H1 (cell line): ENCODE results near the gene WDFY4. TPM values are rescaled to one million over a fixed set of nuclear protein-coding genes. Genes with fewer than 3 reads are reported as not detected.

Experiments used
- CTCF ChIA-PET: fragments of 300-600 bp; sonication (Branson Sonifier 250); formaldehyde crosslinking; loops from one replicate; lab custom pipeline; 2021; ENCODE audit not compliant: partially characterized antibody; lab: Charles Lee
- POLR2A ChIA-PET: fragments of 300-600 bp; sonication (Branson Sonifier 250); formaldehyde crosslinking; loops from one replicate; lab custom pipeline; 2021; ENCODE audit warnings: inconsistent platforms; ENCODE audit not compliant: partially characterized antibody; lab: Charles Lee
- DNase-seq, 2 experiments: peaks; one replicate each; pipeline versions ENCODE4 v3.0.0 to v3.0.0-alpha.2; 2010 to 2022; ENCODE audit warnings: low spot score in 2 of 2, low read depth in 1 of 2, mixed read lengths in 1 of 2
- FAIRE-seq: peaks from 2 replicates; lab custom pipeline; 2011; peaks lifted over from hg19 to GRCh38; lab: Jason Lieb, UNC
- H2AFZ ChIP-seq: 2 replicates; pipeline ENCODE4 v1.8.1; 2012; ENCODE audit warnings: low read length, inconsistent platforms
- H2AK5ac ChIP-seq: 2 replicates; pipeline ENCODE4 v1.6.1; 2013; ENCODE audit warnings: low read depth, low read length
- H2BK120ac ChIP-seq: replicated peaks from 2 replicates; pipeline ENCODE3; 2013; ENCODE audit warnings: low read depth, low read length, inconsistent platforms
- H2BK12ac ChIP-seq: 2 replicates; pipeline ENCODE4 v1.6.1; 2013; ENCODE audit warnings: low read depth, low read length
- H2BK15ac ChIP-seq: 2 replicates; pipeline ENCODE4 v1.6.1; 2013; ENCODE audit warnings: low read length
- H2BK20ac ChIP-seq: 2 replicates; pipeline ENCODE4 v1.6.1; 2013; ENCODE audit warnings: low read length
- H2BK5ac ChIP-seq: 2 replicates; pipeline ENCODE4 v1.6.1; 2013; ENCODE audit warnings: low read depth, low read length
- H3K14ac ChIP-seq: 2 replicates; pipeline ENCODE4 v1.6.1; 2013; ENCODE audit warnings: inconsistent platforms; ENCODE audit not compliant: insufficient read length
- H3K18ac ChIP-seq: 2 replicates; pipeline ENCODE4 v1.6.1; 2013; ENCODE audit warnings: low read length; ENCODE audit errors: extremely low read depth
- H3K23ac ChIP-seq: 2 replicates; pipeline ENCODE4 v1.6.1; 2013; ENCODE audit warnings: inconsistent platforms; ENCODE audit not compliant: insufficient read length
- H3K23me2 ChIP-seq: 2 replicates; pipeline ENCODE4 v1.6.1; 2013; ENCODE audit warnings: low read depth, low read length
- H3K27ac ChIP-seq: 2 replicates; pipeline ENCODE4 v1.6.1; 2011; ENCODE audit warnings: low read depth, low read length, inconsistent platforms
- H3K27me3 ChIP-seq, 4 experiments: replicated peaks in 1 of 4; 1 replicate in 1 of 4; 2 replicates in 3 of 4; pipeline versions ENCODE4 v1.6.1 to v1.8.1; 2011 to 2013; ENCODE audit warnings: low read length in 3 of 4, mild to moderate bottlenecking in 3 of 4, inconsistent platforms in 2 of 4, mixed read lengths in 2 of 4, moderate library complexity in 1 of 4; ENCODE audit not compliant: control insufficient read depth in 3 of 4, insufficient read depth in 3 of 4; ENCODE audit errors: extremely low read depth in 1 of 4
- H3K36me3 ChIP-seq, 4 experiments: 2 replicates each; pipeline versions ENCODE4 v1.6.1 to v1.8.1; 2011 to 2013; ENCODE audit warnings: mild to moderate bottlenecking in 4 of 4, low read length in 3 of 4, moderate library complexity in 2 of 4, control low read depth in 1 of 4, inconsistent platforms in 1 of 4; ENCODE audit not compliant: insufficient read depth in 4 of 4, control insufficient read depth in 2 of 4
- H3K4ac ChIP-seq: replicated peaks from 2 replicates; pipeline ENCODE3; 2013; ENCODE audit warnings: low read length, low read depth, mixed read lengths, inconsistent platforms; ENCODE audit not compliant: insufficient read length
- H3K4me1 ChIP-seq, 4 experiments: replicated peaks in 1 of 4; 1 replicate in 1 of 4; 2 replicates in 3 of 4; pipeline versions ENCODE4 v1.6.1 to v1.8.1; 2011 to 2013; ENCODE audit warnings: low read length in 3 of 4, inconsistent platforms in 2 of 4, mixed read lengths in 1 of 4; ENCODE audit not compliant: insufficient read depth in 4 of 4, control insufficient read depth in 3 of 4
- H3K4me2 ChIP-seq, 2 experiments: 2 replicates each; pipeline versions ENCODE4 v1.6.1 to v1.8.1; 2011 to 2013; ENCODE audit warnings: low read depth in 2 of 2, low read length in 2 of 2, control low read depth in 1 of 2, inconsistent platforms in 1 of 2, mild to moderate bottlenecking in 1 of 2; ENCODE audit not compliant: insufficient read depth in 1 of 2
- H3K4me3 ChIP-seq, 4 experiments: fragments of 200-600, 300-600 bp in 1 of 4; sonication (generic), shearing (Covaris generic), sonication (Bioruptor Twin) in 1 of 4; 2 replicates each; pipeline versions ENCODE4 v1.5.1 to v1.8.1; 2011 to 2016; ENCODE audit warnings: low read length in 4 of 4, low read depth in 3 of 4, control low read depth in 2 of 4, inconsistent platforms in 2 of 4, mild to moderate bottlenecking in 2 of 4, mixed read lengths in 1 of 4, moderate library complexity in 1 of 4; ENCODE audit not compliant: insufficient read depth in 2 of 4; ENCODE audit errors: extremely low read depth in 1 of 4
- H3K56ac ChIP-seq: replicated peaks from 2 replicates; pipeline ENCODE3; 2013; ENCODE audit warnings: low read depth, mild to moderate bottlenecking, mixed read lengths, low read length, inconsistent platforms; ENCODE audit not compliant: insufficient read length
- H3K79me1 ChIP-seq: 2 replicates; pipeline ENCODE4 v1.6.1; 2013; ENCODE audit warnings: low read depth, low read length, control low read depth
- H3K79me2 ChIP-seq, 2 experiments: 2 replicates each; pipeline versions ENCODE4 v1.6.1 to v1.8.1; 2012 to 2013; ENCODE audit warnings: low read length in 2 of 2, mild to moderate bottlenecking in 2 of 2, inconsistent platforms in 1 of 2; ENCODE audit not compliant: insufficient read depth in 2 of 2, control insufficient read depth in 1 of 2
- H3K9ac ChIP-seq, 4 experiments: replicated peaks in 1 of 4; 1 replicate in 1 of 4; 2 replicates in 3 of 4; pipeline versions ENCODE4 v1.6.1 to v1.8.1; 2011 to 2013; ENCODE audit warnings: low read depth in 3 of 4, low read length in 3 of 4, control low read depth in 2 of 4, mild to moderate bottlenecking in 2 of 4, moderate library complexity in 2 of 4, inconsistent platforms in 1 of 4; ENCODE audit errors: extremely low read depth in 1 of 4
- H3K9me3 ChIP-seq, 2 experiments: 2 replicates each; pipeline versions ENCODE4 v1.6.1 to v1.8.1; 2012 to 2013; ENCODE audit warnings: mild to moderate bottlenecking in 2 of 2, moderate library complexity in 2 of 2, control low read depth in 1 of 2, inconsistent platforms in 1 of 2, low read depth in 1 of 2, low read length in 1 of 2, mixed read lengths in 1 of 2; ENCODE audit not compliant: insufficient read depth in 2 of 2
- H4K20me1 ChIP-seq, 2 experiments: replicated peaks in 1 of 2; 2 replicates each; pipeline versions ENCODE3 to v1.8.1; 2011 to 2013; ENCODE audit warnings: inconsistent platforms in 2 of 2, low read length in 2 of 2, mild to moderate bottlenecking in 1 of 2; ENCODE audit not compliant: insufficient read depth in 2 of 2, control insufficient read depth in 1 of 2
- H4K5ac ChIP-seq: 2 replicates; pipeline ENCODE4 v1.6.1; 2013; ENCODE audit warnings: low read length, low read depth, mixed read lengths, inconsistent platforms; ENCODE audit not compliant: insufficient read length
- H4K8ac ChIP-seq: 2 replicates; pipeline ENCODE4 v1.8.0; 2013; ENCODE audit warnings: mild to moderate bottlenecking, moderate library complexity, low read length, inconsistent platforms; ENCODE audit not compliant: insufficient read depth; ENCODE audit errors: extremely low read depth
- H4K91ac ChIP-seq: replicated peaks from 2 replicates; pipeline ENCODE3; 2013; ENCODE audit warnings: low read length, mixed read lengths, inconsistent platforms; ENCODE audit not compliant: insufficient read length
- CREB1 ChIP-seq: IDR thresholded peaks from 2 replicates; pipeline ENCODE4 v1.6.1; 2012; ENCODE audit warnings: inconsistent platforms
- EP300 ChIP-seq, 2 experiments: IDR thresholded peaks; 1 replicate in 1 of 2; 2 replicates in 1 of 2; pipeline ENCODE4 v1.6.1; 2011 to 2012; ENCODE audit warnings: low read depth in 2 of 2, low read length in 2 of 2, mild to moderate bottlenecking in 2 of 2, borderline replicate concordance in 1 of 2, inconsistent platforms in 1 of 2, moderate library complexity in 1 of 2
- MAFK ChIP-seq: IDR thresholded peaks from 2 replicates; pipeline ENCODE4 v1.6.1; 2012; ENCODE audit warnings: low read depth, mild to moderate bottlenecking, improper control_type of control experiment, low read length
- RAD21 ChIP-seq, 2 experiments: IDR thresholded peaks in 1 of 2; conservative IDR thresholded peaks in 1 of 2; 2 replicates each; pipeline ENCODE4 v1.6.1; 2011; ENCODE audit warnings: low read depth in 2 of 2, low read length in 2 of 2, improper control_type of control experiment in 1 of 2, inconsistent platforms in 1 of 2, mild to moderate bottlenecking in 1 of 2, moderate library complexity in 1 of 2
- TAF1 ChIP-seq: IDR thresholded peaks from 2 replicates; pipeline ENCODE4 v1.6.1; 2011; ENCODE audit warnings: mild to moderate bottlenecking, low read depth, low read length
- TAF7 ChIP-seq: optimal IDR thresholded peaks from 2 replicates; pipeline ENCODE3; 2011; ENCODE audit warnings: low read depth, mild to moderate bottlenecking, inconsistent platforms, low read length, moderate library complexity, borderline replicate concordance
- WGBS, 2 experiments: shearing (Covaris generic) in 1 of 2; methylation state at CpG; one replicate each; pipeline versions ENCODE4 v1.1.6 to v1.1.7; 2013 to 2015; ENCODE audit warnings: low lambda C conversion rate in 2 of 2, mixed read lengths in 2 of 2, inconsistent platforms in 1 of 2, low coverage in 1 of 2, missing lambda C conversion rate in 1 of 2; ENCODE audit not compliant: insufficient replicate concordance in 2 of 2, insufficient coverage in 1 of 2, insufficient read length in 1 of 2; ENCODE audit errors: extremely low coverage in 1 of 2, missing lambda C conversion rate in 1 of 2; 5-methylcytosine and 5-hydroxymethylcytosine counted together
- polyA plus RNA-seq, 7 experiments: library from polyadenylated mRNA; depleted of rRNA in 3 of 7; stranded (reverse) in 5 of 7; unstranded in 2 of 7; fragments of >200 nt in 5 of 7; fragments of 200-250 nt in 2 of 7; gene quantifications; 1 replicate in 5 of 7; 2 replicates in 1 of 7; 4 replicates in 1 of 7; pipeline versions ENCODE4 v1.2.1 to v1.2.3, GENCODE V29; 2011 to 2013; ENCODE audit warnings: missing spikeins in 2 of 7, mixed read lengths in 2 of 7
- total RNA-seq: library from RNA; stranded (reverse); fragmentation: NEBNext Ultra II Directional; extraction: Animal tissue kit (Norgen Biotek cat#: 25700); gene quantifications from 2 replicates; pipeline ENCODE4 v1.2.1, GENCODE V29; 2021
- TF ChIP-seq, protein P1 (sequence below): IDR thresholded peaks from 2 replicates; pipeline ENCODE4 v1.6.1; 2012; ENCODE audit warnings: inconsistent platforms

WDFY4 gene
- total and polyA plus RNA-seq, 2 of the 8 experiments (the other 6 are each of a cell fraction or from before 2014, with no cell fraction given), result not detected

DNA sequence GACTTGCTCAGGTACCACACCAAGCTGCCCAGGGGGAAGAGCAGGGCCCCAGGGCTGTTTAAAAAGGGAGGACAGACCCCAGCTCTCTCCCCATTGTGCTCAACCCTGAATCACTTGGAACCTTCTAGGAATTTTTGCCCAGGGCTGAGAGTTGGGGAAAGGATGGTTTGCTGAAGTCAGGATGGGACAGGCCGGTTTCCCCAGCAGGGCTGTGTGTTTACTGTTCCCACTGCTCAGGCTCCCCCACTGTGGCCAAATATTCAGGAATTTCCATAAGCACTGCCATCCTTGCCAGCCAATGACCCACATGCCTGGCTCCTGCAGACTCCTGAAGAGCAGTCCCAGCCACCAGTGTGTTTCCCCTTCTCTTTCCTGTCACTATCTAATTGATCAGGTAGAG lies 120.7 kb downstream of the WDFY4 start:
- H3K79me2 ChIP-seq, result no peaks in the 10 kb centered on the region
- H3K36me3 ChIP-seq, result no peaks in the 10 kb centered on the region
- peaks cover 0 to 9% (median 3%) of the 10 kb centered on the region in 4 experiments; a peak in 3 of 7 replicates for H3K4me1 ChIP-seq
- FAIRE-seq (no peak), DNase-seq (no peak)
- no peak overlapping the region for H2BK20ac ChIP-seq
- TF ChIP-seq TAF7 (no peak), EP300 (IDR thresholded peaks at IDR 0.05; ENCODE audit: borderline replicate concordance in 1 of 2, low read depth in 2 of 2, low read length in 2 of 2) (no peak), MAFK (no peak), CREB1 (no peak), RAD21 (IDR thresholded peaks at IDR 0.05 in 1 of 2, conservative IDR thresholded peaks at IDR 0.05 in 1 of 2; ENCODE audit: low read depth in 2 of 2, low read length in 2 of 2) (no peak), TAF1 (no peak)
- TF ChIP-seq, protein P1, sequence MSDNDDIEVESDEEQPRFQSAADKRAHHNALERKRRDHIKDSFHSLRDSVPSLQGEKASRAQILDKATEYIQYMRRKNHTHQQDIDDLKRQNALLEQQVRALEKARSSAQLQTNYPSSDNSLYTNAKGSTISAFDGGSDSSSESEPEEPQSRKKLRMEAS, result no peak
- POLR2A ChIA-PET, result no interaction called here
- no peak overlapping the region for H2BK15ac ChIP-seq
- 90% methylated on average over 1 of the region's 1 CpG; no CpG with 5 or more reads in 1 of the 2 experiments for WGBS, 2 experiments
- no peak overlapping the region for H4K8ac ChIP-seq
- H4K91ac ChIP-seq, result no peak overlapping the region
- H3K18ac ChIP-seq, result no peak overlapping the region
- CTCF ChIA-PET, result interaction anchor here (0.9 to 1.7 kb wide), 3 partner anchors 144 to 149 kb away, joined by 3 to 6 read pairs (median 4); no protein-coding TSS in a partner anchor
- H3K27me3 ChIP-seq, result peaks cover 0 to 4% (median 2%) of the 10 kb centered on the region in 4 experiments; a peak in 2 of 7 replicates
- H3K56ac ChIP-seq, result no peak overlapping the region
- H4K20me1 ChIP-seq, result peaks cover 0 to 4% of the 10 kb centered on the region in 2 experiments
- no peak overlapping the region for H3K27ac ChIP-seq
- no peaks in the 10 kb centered on the region for H3K9me3 ChIP-seq
- no peak overlapping the region for H2BK12ac ChIP-seq
- no peak overlapping the region for H3K9ac ChIP-seq
- no peak overlapping the region for H3K14ac ChIP-seq
- H2AFZ ChIP-seq, result 0 out of 2 replicates have a peak overlapping the region, but pooled peaks have one; percentile 5
- peaks cover 7% of the 10 kb centered on the region; the same call in 1 of the 2 replicates for H3K23me2 ChIP-seq
- no peak overlapping the region for H4K5ac ChIP-seq
- no peaks in the 10 kb centered on the region for H3K79me1 ChIP-seq
- H3K4me2 ChIP-seq, result no peak overlapping the region
- no peak overlapping the region for H2BK120ac ChIP-seq
- no peak overlapping the region for H3K23ac ChIP-seq
- no peak overlapping the region for H3K4ac ChIP-seq
- H2BK5ac ChIP-seq, result no peak overlapping the region
- no peak overlapping the region for H2AK5ac ChIP-seq
- H3K4me3 ChIP-seq, result no peak overlapping the region
